ENCODE results near the gene MR1.
"Not testable (repeated sequence)": the region's sequence is repeated elsewhere in the genome, so short reads cannot be mapped to it uniquely, and the experiment has no call there.

The MR1 gene

GRCh38 chr1:181057079-181057478 lies 23.3 kb downstream of the MR1 start:
- H3K14ac ChIP-seq (ENCODE audit: low read length): no peak overlapping the region
- H3K18ac ChIP-seq (ENCODE audit: low read length): no peak overlapping the region
- H4K91ac ChIP-seq (ENCODE audit: low read depth, low read length, poor library complexity): no peak overlapping the region
- H3K79me1 ChIP-seq (ENCODE audit: low read depth, low read length): no peaks in the 10 kb centered on the region
- no peak overlapping the region for H4K8ac ChIP-seq (ENCODE audit: low read depth, low read length)
- no peak overlapping the region for H3K4me2 ChIP-seq (ENCODE audit: insufficient read depth, low read length, poor library complexity, severe bottlenecking)
- no peak overlapping the region for H3K4me3 ChIP-seq (ENCODE audit: low read length in 2 of 2)
- DNase-seq (ENCODE audit: low spot score): no peak
- no CpG with 5 or more reads among the region's 3 CpGs for WGBS, 2 donors (ENCODE audit: extremely low coverage in 2 of 2, insufficient read length in 2 of 2, insufficient replicate concordance in 1 of 2)
- no peak overlapping the region for H3K4ac ChIP-seq (ENCODE audit: low read length)
- no peak overlapping the region for H2BK120ac ChIP-seq (ENCODE audit: low read depth, low read length)
- H3K9me3 ChIP-seq (replicated peaks in 1 of 2; ENCODE audit: control insufficient read depth in 2 of 2, insufficient read depth in 1 of 2, low read depth in 1 of 2, low read length in 2 of 2): peaks cover 0 to 2% of the 10 kb centered on the region in 2 donors
- no peak overlapping the region for H3K23ac ChIP-seq (ENCODE audit: low read depth, low read length, poor library complexity)
- peaks cover 0 to 22% (median 0%) of the 10 kb centered on the region in 3 experiments for H3K27me3 ChIP-seq (ENCODE audit: control insufficient read depth in 3 of 3, insufficient read depth in 3 of 3, low read depth in 1 of 3, low read length in 3 of 3)
- H3K36me3 ChIP-seq (replicated peaks in 1 of 2; ENCODE audit: control insufficient read depth in 2 of 2, insufficient read depth in 2 of 2, low read length in 2 of 2): no peaks in the 10 kb centered on the region
- peaks cover 0 to 2% of the 10 kb centered on the region in 2 donors for H3K4me1 ChIP-seq (ENCODE audit: control insufficient read depth in 2 of 2, insufficient read depth in 1 of 2, low read depth in 1 of 2, low read length in 2 of 2)
- no peak overlapping the region for H2BK15ac ChIP-seq (ENCODE audit: low read length)
- H2BK5ac ChIP-seq (ENCODE audit: low read length): no peak overlapping the region
- H3K9ac ChIP-seq (ENCODE audit: low read depth, low read length, poor library complexity): no peak overlapping the region
- no peak overlapping the region for H2AK5ac ChIP-seq (ENCODE audit: low read depth, low read length)
- no peak overlapping the region for H2AFZ ChIP-seq (ENCODE audit: low read length)
- no peak overlapping the region for H3K27ac ChIP-seq (replicated peaks; ENCODE audit: low read length)
- no peak overlapping the region for H2BK12ac ChIP-seq (ENCODE audit: low read length)

- Histone ChIP-seq H3K9ac (ENCODE audit: low read depth, low read length, poor library complexity) (no peak overlapping the region), H3K23ac (ENCODE audit: low read depth, low read length, poor library complexity) (no peak overlapping the region), H2BK15ac (ENCODE audit: low read length) (no peak overlapping the region), H3K14ac (ENCODE audit: low read length) (no peak overlapping the region), H2AK5ac (ENCODE audit: low read depth, low read length) (no peak overlapping the region), H3K9me3 (replicated peaks in 1 of 2; ENCODE audit: control insufficient read depth in 2 of 2, insufficient read depth in 1 of 2, low read depth in 1 of 2, low read length in 2 of 2) (peaks cover 0 to 2% of the 10 kb centered on the region in 2 donors), H2BK120ac (ENCODE audit: low read depth, low read length) (no peak overlapping the region), H3K36me3 (replicated peaks in 1 of 2; ENCODE audit: control insufficient read depth in 2 of 2, insufficient read depth in 2 of 2, low read length in 2 of 2) (no peaks in the 10 kb centered on the region), H3K4me2 (ENCODE audit: insufficient read depth, low read length, poor library complexity, severe bottlenecking) (no peak overlapping the region), H3K27me3 (ENCODE audit: control insufficient read depth in 3 of 3, insufficient read depth in 3 of 3, low read depth in 1 of 3, low read length in 3 of 3) (peaks cover 0 to 14% (median 0%) of the 10 kb centered on the region in 3 experiments), H2BK5ac (ENCODE audit: low read length) (no peak overlapping the region), H3K18ac (ENCODE audit: low read length) (no peak overlapping the region), H3K4ac (ENCODE audit: low read length) (no peak overlapping the region), H4K8ac (ENCODE audit: low read depth, low read length) (no peak overlapping the region), H3K27ac (replicated peaks; ENCODE audit: low read length) (no peak overlapping the region), H2AFZ (ENCODE audit: low read length) (no peak overlapping the region), H3K4me1 (ENCODE audit: control insufficient read depth in 2 of 2, insufficient read depth in 1 of 2, low read depth in 1 of 2, low read length in 2 of 2) (peaks cover 0 to 5% of the 10 kb centered on the region in 2 donors), H3K4me3 (ENCODE audit: low read length in 2 of 2) (no peak overlapping the region), H4K91ac (ENCODE audit: low read depth, low read length, poor library complexity) (no peak overlapping the region), H2BK12ac (ENCODE audit: low read length) (no peak overlapping the region), H3K79me1 (ENCODE audit: low read depth, low read length) (no peaks in the 10 kb centered on the region)
- DNase-seq (ENCODE audit: low spot score): no peak
These were observed 25.7 kb downstream of the MR1 start for GRCh38 chr1:181059435-181059834.

- H3K18ac ChIP-seq (ENCODE audit: low read length): no peak overlapping the region
- H4K91ac ChIP-seq (ENCODE audit: low read depth, low read length, poor library complexity): no peak overlapping the region
- H3K4me1 ChIP-seq (ENCODE audit: control insufficient read depth in 2 of 2, insufficient read depth in 1 of 2, low read depth in 1 of 2, low read length in 2 of 2): peaks cover 0 to 5% of the 10 kb centered on the region in 2 donors
- H3K9ac ChIP-seq (ENCODE audit: low read depth, low read length, poor library complexity): no peak overlapping the region
- no peak overlapping the region for H3K4me3 ChIP-seq (ENCODE audit: low read length in 2 of 2)
- H2BK12ac ChIP-seq (ENCODE audit: low read length): no peak overlapping the region
- H3K4ac ChIP-seq (ENCODE audit: low read length): no peak overlapping the region
- no CpG with 5 or more reads among the region's 1 CpG for WGBS, 2 donors (ENCODE audit: extremely low coverage in 2 of 2, insufficient read length in 2 of 2, insufficient replicate concordance in 1 of 2)
- H3K9me3 ChIP-seq (replicated peaks in 1 of 2; ENCODE audit: control insufficient read depth in 2 of 2, insufficient read depth in 1 of 2, low read depth in 1 of 2, low read length in 2 of 2): peaks cover 0 to 2% of the 10 kb centered on the region in 2 donors
- H3K23ac ChIP-seq (ENCODE audit: low read depth, low read length, poor library complexity): no peak overlapping the region
- H4K8ac ChIP-seq (ENCODE audit: low read depth, low read length): no peak overlapping the region
- no peak overlapping the region for H2AFZ ChIP-seq (ENCODE audit: low read length)
- no peaks in the 10 kb centered on the region for H3K79me1 ChIP-seq (ENCODE audit: low read depth, low read length)
- no peaks in the 10 kb centered on the region for H3K36me3 ChIP-seq (replicated peaks in 1 of 2; ENCODE audit: control insufficient read depth in 2 of 2, insufficient read depth in 2 of 2, low read length in 2 of 2)
- H3K14ac ChIP-seq (ENCODE audit: low read length): no peak overlapping the region
- H2BK5ac ChIP-seq (ENCODE audit: low read length): no peak overlapping the region
- H3K27ac ChIP-seq (replicated peaks; ENCODE audit: low read length): no peak overlapping the region
- H2BK15ac ChIP-seq (ENCODE audit: low read length): no peak overlapping the region
- DNase-seq (ENCODE audit: low spot score): no peak
- no peak overlapping the region for H3K4me2 ChIP-seq (ENCODE audit: insufficient read depth, low read length, poor library complexity, severe bottlenecking)
- H2AK5ac ChIP-seq (ENCODE audit: low read depth, low read length): no peak overlapping the region
- peaks cover 0 to 14% (median 0%) of the 10 kb centered on the region in 3 experiments for H3K27me3 ChIP-seq (ENCODE audit: control insufficient read depth in 3 of 3, insufficient read depth in 3 of 3, low read depth in 1 of 3, low read length in 3 of 3)
- no peak overlapping the region for H2BK120ac ChIP-seq (ENCODE audit: low read depth, low read length)
These were observed 26.3 kb downstream of the MR1 start for GRCh38 chr1:181060066-181060465.

GRCh38 chr1:181060947-181061346 lies 27.2 kb downstream of the MR1 start:
- H3K27ac ChIP-seq (replicated peaks; ENCODE audit: low read length): not testable (repeated sequence)
- WGBS, 2 donors (ENCODE audit: extremely low coverage in 2 of 2, insufficient read length in 2 of 2, insufficient replicate concordance in 1 of 2): no CpG with 5 or more reads among the region's 4 CpGs

More at GRCh38 chr1:181060947-181061346, 27.2 kb downstream of the MR1 start:
- H3K14ac ChIP-seq (ENCODE audit: low read length); H4K8ac ChIP-seq (ENCODE audit: low read depth, low read length); H3K4me1 ChIP-seq (ENCODE audit: control insufficient read depth in 2 of 2, insufficient read depth in 1 of 2, low read depth in 1 of 2, low read length in 2 of 2); H3K9ac ChIP-seq (ENCODE audit: low read depth, low read length, poor library complexity); H2BK15ac ChIP-seq (ENCODE audit: low read length); H2BK120ac ChIP-seq (ENCODE audit: low read depth, low read length); DNase-seq (ENCODE audit: low spot score); H3K4me3 ChIP-seq (ENCODE audit: low read length in 2 of 2); H3K4ac ChIP-seq (ENCODE audit: low read length); H3K9me3 ChIP-seq (replicated peaks in 1 of 2; ENCODE audit: control insufficient read depth in 2 of 2, insufficient read depth in 1 of 2, low read depth in 1 of 2, low read length in 2 of 2); H2AK5ac ChIP-seq (ENCODE audit: low read depth, low read length); H3K23ac ChIP-seq (ENCODE audit: low read depth, low read length, poor library complexity); H3K36me3 ChIP-seq (replicated peaks in 1 of 2; ENCODE audit: control insufficient read depth in 2 of 2, insufficient read depth in 2 of 2, low read length in 2 of 2); H2BK5ac ChIP-seq (ENCODE audit: low read length); H2BK12ac ChIP-seq (ENCODE audit: low read length); H4K91ac ChIP-seq (ENCODE audit: low read depth, low read length, poor library complexity); H3K4me2 ChIP-seq (ENCODE audit: insufficient read depth, low read length, poor library complexity, severe bottlenecking); H3K18ac ChIP-seq (ENCODE audit: low read length); H3K79me1 ChIP-seq (ENCODE audit: low read depth, low read length); H2AFZ ChIP-seq (ENCODE audit: low read length): not testable (repeated sequence)
- H3K27me3 ChIP-seq (ENCODE audit: control insufficient read depth in 3 of 3, insufficient read depth in 3 of 3, low read depth in 1 of 3, low read length in 3 of 3): peaks cover 0 to 11% (median 0%) of the 10 kb centered on the region in 3 experiments
